HEK293 (cell line): ENCODE data around the gene IGDCC3.

Experiments used
- CTCF ChIA-PET: fragments of 350-600 bp; formaldehyde crosslinking; extraction: SDS; loops from one replicate; lab custom pipeline; 2021; ENCODE audit warnings: antibody characterized with exemption; lab: Yijun Ruan, JAX
- POLR2A ChIA-PET: fragments of 300-600 bp; formaldehyde crosslinking; extraction: SDS; loops from one replicate; lab custom pipeline; 2020; ENCODE audit warnings: antibody characterized with exemption, inconsistent platforms; lab: Yijun Ruan, JAX
- H3K27ac ChIP-seq: fragments of 200-500 bp; sonication (Bioruptor generic); 2 replicates; pipeline ENCODE4 v1.5.1; 2014; ENCODE audit warnings: low read depth, low read length, control low read depth, inconsistent platforms; ENCODE audit errors: extremely low read depth
- H3K36me3 ChIP-seq, 2 experiments: fragments of 200-500 bp in 1 of 2; sonication (Bioruptor generic) in 1 of 2; 1 replicate in 1 of 2; 2 replicates in 1 of 2; pipeline ENCODE4 v1.5.1; 2014 to 2017; ENCODE audit warnings: inconsistent platforms in 2 of 2, low read length in 2 of 2; ENCODE audit not compliant: control insufficient read depth in 2 of 2, insufficient read depth in 1 of 2
- H3K4me1 ChIP-seq: fragments of 200-500 bp; sonication (Bioruptor generic); 2 replicates; pipeline ENCODE4 v1.5.1; 2014; ENCODE audit warnings: mild to moderate bottlenecking, low read length, inconsistent platforms; ENCODE audit not compliant: control insufficient read depth, insufficient read depth
- H3K4me3 ChIP-seq: 2 replicates; pipeline ENCODE4 v1.5.1; 2011; ENCODE audit warnings: low read depth, mild to moderate bottlenecking, control low read depth, low read length, moderate library complexity
- H3K9me3 ChIP-seq: fragments of 200-500 bp; sonication (Bioruptor generic); 2 replicates; pipeline ENCODE4 v1.5.1; 2014; ENCODE audit warnings: low read depth, low read length, inconsistent platforms; ENCODE audit not compliant: control insufficient read depth, insufficient read depth
- GLIS1 ChIP-seq: fragments of 450-650 bp; formaldehyde crosslinking; IDR thresholded peaks from 2 replicates; pipeline ENCODE4 v1.5.1; 2016; ENCODE audit warnings: missing biosample characterization, missing genetic modification characterization
- ZBTB17 ChIP-seq: fragments of 450-650 bp; formaldehyde crosslinking; IDR thresholded peaks from 2 replicates; pipeline ENCODE4 v1.5.1; 2016; ENCODE audit warnings: missing biosample characterization, missing genetic modification characterization
- ZNF121 ChIP-seq: fragments of 450-650 bp; formaldehyde crosslinking; IDR thresholded peaks from 2 replicates; pipeline ENCODE4 v1.5.1; 2016; ENCODE audit warnings: missing biosample characterization, missing genetic modification characterization
- ZNF174 ChIP-seq: fragments of 450-650 bp; formaldehyde crosslinking; IDR thresholded peaks from 2 replicates; pipeline ENCODE4 v1.5.0; 2017; ENCODE audit warnings: missing biosample characterization, mild to moderate bottlenecking, missing genetic modification characterization
- ZNF311 ChIP-seq: fragments of 450-650 bp; formaldehyde crosslinking; IDR thresholded peaks from 2 replicates; pipeline ENCODE4 v1.5.1; 2017; ENCODE audit warnings: missing biosample characterization, missing genetic modification characterization, borderline replicate concordance
- ZNF324 ChIP-seq: fragments of 450-650 bp; formaldehyde crosslinking; IDR thresholded peaks from 2 replicates; pipeline ENCODE4 v1.5.1; 2016; ENCODE audit warnings: missing biosample characterization, missing genetic modification characterization
- ZNF473 ChIP-seq: fragments of 450-650 bp; formaldehyde crosslinking; IDR thresholded peaks from 2 replicates; pipeline ENCODE4 v1.5.1; 2017; ENCODE audit warnings: missing biosample characterization, missing genetic modification characterization
- ZNF501 ChIP-seq: fragments of 450-650 bp; formaldehyde crosslinking; IDR thresholded peaks from 2 replicates; pipeline ENCODE4 v1.5.1; 2016; ENCODE audit warnings: missing biosample characterization, missing genetic modification characterization
- ZNF544 ChIP-seq: fragments of 450-650 bp; formaldehyde crosslinking; IDR thresholded peaks from 2 replicates; pipeline ENCODE4 v1.5.0; 2017; ENCODE audit warnings: missing biosample characterization, missing genetic modification characterization
- ZNF660 ChIP-seq: fragments of 450-650 bp; IDR thresholded peaks from 2 replicates; pipeline ENCODE4 v1.5.1; 2018; ENCODE audit warnings: missing biosample characterization, mild to moderate bottlenecking, missing genetic modification characterization
- ZNF76 ChIP-seq: fragments of 450-650 bp; formaldehyde crosslinking; IDR thresholded peaks from 2 replicates; pipeline ENCODE4; 2016; ENCODE audit warnings: low read depth, missing biosample characterization, missing genetic modification characterization, borderline replicate concordance
- ZNF776 ChIP-seq: fragments of 450-650 bp; formaldehyde crosslinking; IDR thresholded peaks from 2 replicates; pipeline ENCODE4 v1.5.0; 2017; ENCODE audit warnings: missing biosample characterization, missing genetic modification characterization, borderline replicate concordance
- TF ChIP-seq, protein P1 (sequence below): fragments of 450-650 bp; formaldehyde crosslinking; IDR thresholded peaks from 2 replicates; pipeline ENCODE4 v1.5.1; 2016; ENCODE audit warnings: missing biosample characterization, missing genetic modification characterization
- TF ChIP-seq, protein P2 (sequence below): fragments of 450-650 bp; formaldehyde crosslinking; IDR thresholded peaks from 2 replicates; pipeline ENCODE4 v1.5.1; 2017; ENCODE audit warnings: missing biosample characterization, missing genetic modification characterization
- TF ChIP-seq, protein P3 (sequence below): fragments of 450-650 bp; formaldehyde crosslinking; IDR thresholded peaks from 2 replicates; pipeline ENCODE4 v1.5.1; 2016; ENCODE audit warnings: missing biosample characterization, missing genetic modification characterization
- TF ChIP-seq, protein P4 (sequence below): fragments of 450-650 bp; formaldehyde crosslinking; IDR thresholded peaks from 2 replicates; pipeline ENCODE4 v1.5.1; 2016; ENCODE audit warnings: missing biosample characterization, missing genetic modification characterization, borderline replicate concordance

Gene IGDCC3

DNA sequence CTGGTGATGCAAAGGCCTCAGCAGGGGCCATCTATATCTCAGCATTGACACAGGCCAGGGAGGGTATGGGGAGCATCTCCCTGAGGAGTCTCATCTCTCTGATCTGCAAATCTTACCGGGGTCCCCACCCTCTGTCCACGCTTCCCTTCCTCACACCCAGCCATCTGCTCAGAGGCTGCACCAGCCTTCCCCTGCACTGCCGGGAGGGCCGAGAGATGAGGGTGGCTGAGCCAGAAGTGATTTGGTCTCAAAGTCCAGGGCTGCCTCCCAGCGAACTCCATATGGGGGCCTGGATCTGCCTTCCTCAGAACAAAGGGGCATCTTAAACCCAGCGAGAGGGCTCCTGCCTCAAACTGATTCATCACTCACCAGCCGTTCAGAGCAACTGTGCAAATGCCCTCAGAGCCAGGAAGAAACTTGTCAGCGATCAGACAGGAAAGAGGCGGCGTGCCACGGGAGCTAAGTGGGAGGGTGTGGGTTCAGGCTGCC lies 4.6 kb downstream of the IGDCC3 start (continued):
- no peak for TF ChIP-seq ZNF121 (tag by site-specific recombination)
- peak; percentile 59 for TF ChIP-seq GLIS1
- TF ChIP-seq ZNF473 (tag by site-specific recombination) = no peak
- no peak for TF ChIP-seq ZNF776 (tag by site-specific recombination)
- TF ChIP-seq ZBTB17 (tag by site-specific recombination) = no peak
- TF ChIP-seq ZNF544 (tag by site-specific recombination) = no peak
- TF ChIP-seq ZNF174 (tag by site-specific recombination) = no peak
- TF ChIP-seq ZNF660 (tag by site-specific recombination) = no peak
- no peak for TF ChIP-seq ZNF76 (tag by site-specific recombination)
- TF ChIP-seq ZNF501 (tag by site-specific recombination) = no peak
- TF ChIP-seq, protein P1, sequence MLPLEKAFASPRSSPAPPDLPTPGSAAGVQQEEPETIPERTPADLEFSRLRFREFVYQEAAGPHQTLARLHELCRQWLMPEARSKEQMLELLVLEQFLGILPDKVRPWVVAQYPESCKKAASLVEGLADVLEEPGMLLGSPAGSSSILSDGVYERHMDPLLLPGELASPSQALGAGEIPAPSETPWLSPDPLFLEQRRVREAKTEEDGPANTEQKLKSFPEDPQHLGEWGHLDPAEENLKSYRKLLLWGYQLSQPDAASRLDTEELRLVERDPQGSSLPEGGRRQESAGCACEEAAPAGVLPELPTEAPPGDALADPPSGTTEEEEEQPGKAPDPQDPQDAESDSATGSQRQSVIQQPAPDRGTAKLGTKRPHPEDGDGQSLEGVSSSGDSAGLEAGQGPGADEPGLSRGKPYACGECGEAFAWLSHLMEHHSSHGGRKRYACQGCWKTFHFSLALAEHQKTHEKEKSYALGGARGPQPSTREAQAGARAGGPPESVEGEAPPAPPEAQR (tag by site-specific recombination) = no peak
- no peak for TF ChIP-seq ZNF311 (tag by site-specific recombination)

DNA sequence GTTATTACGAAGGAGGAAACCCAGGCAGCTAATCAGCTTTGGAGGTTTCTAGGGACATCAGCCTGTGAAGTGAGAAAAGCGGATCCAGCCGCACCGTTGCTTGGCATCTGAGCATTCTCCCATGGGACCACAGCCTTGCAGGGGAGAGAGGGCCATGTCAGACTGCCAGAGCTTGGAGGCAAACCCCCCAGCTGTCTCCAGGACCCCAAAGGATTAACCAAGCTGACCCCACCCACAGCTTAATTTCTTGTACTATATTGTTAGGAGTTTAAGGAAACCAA lies 5.1 kb downstream of the IGDCC3 start:
- H3K9me3 ChIP-seq = no peaks in the 10 kb centered on the region
- no peaks in the 10 kb centered on the region; the same call in 1 of the 2 replicates for H3K4me1 ChIP-seq
- POLR2A ChIA-PET = interaction anchor here (1.1 kb wide), 2 partner anchors 52 to 68 kb away, joined by 3 to 4 read pairs; partner anchors contain the start of gene RNU5B-1
- no peaks in the 10 kb centered on the region; a peak in 1 of 3 replicates for H3K36me3 ChIP-seq
- CTCF ChIA-PET = interaction anchor here (2.1 kb wide), 1 partner anchor 12 kb away, joined by 10 read pairs; no protein-coding TSS in a partner anchor
- no peak overlapping the region for H3K4me3 ChIP-seq
- TF ChIP-seq, protein P2, sequence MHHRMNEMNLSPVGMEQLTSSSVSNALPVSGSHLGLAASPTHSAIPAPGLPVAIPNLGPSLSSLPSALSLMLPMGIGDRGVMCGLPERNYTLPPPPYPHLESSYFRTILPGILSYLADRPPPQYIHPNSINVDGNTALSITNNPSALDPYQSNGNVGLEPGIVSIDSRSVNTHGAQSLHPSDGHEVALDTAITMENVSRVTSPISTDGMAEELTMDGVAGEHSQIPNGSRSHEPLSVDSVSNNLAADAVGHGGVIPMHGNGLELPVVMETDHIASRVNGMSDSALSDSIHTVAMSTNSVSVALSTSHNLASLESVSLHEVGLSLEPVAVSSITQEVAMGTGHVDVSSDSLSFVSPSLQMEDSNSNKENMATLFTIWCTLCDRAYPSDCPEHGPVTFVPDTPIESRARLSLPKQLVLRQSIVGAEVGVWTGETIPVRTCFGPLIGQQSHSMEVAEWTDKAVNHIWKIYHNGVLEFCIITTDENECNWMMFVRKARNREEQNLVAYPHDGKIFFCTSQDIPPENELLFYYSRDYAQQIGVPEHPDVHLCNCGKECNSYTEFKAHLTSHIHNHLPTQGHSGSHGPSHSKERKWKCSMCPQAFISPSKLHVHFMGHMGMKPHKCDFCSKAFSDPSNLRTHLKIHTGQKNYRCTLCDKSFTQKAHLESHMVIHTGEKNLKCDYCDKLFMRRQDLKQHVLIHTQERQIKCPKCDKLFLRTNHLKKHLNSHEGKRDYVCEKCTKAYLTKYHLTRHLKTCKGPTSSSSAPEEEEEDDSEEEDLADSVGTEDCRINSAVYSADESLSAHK (tag by site-specific recombination) = peak; percentile 87
- no peak for TF ChIP-seq ZNF324 (tag by site-specific recombination)
- TF ChIP-seq GLIS1 = peak; percentile 86
- TF ChIP-seq, protein P3, sequence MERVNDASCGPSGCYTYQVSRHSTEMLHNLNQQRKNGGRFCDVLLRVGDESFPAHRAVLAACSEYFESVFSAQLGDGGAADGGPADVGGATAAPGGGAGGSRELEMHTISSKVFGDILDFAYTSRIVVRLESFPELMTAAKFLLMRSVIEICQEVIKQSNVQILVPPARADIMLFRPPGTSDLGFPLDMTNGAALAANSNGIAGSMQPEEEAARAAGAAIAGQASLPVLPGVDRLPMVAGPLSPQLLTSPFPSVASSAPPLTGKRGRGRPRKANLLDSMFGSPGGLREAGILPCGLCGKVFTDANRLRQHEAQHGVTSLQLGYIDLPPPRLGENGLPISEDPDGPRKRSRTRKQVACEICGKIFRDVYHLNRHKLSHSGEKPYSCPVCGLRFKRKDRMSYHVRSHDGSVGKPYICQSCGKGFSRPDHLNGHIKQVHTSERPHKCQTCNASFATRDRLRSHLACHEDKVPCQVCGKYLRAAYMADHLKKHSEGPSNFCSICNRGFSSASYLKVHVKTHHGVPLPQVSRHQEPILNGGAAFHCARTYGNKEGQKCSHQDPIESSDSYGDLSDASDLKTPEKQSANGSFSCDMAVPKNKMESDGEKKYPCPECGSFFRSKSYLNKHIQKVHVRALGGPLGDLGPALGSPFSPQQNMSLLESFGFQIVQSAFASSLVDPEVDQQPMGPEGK (tag by site-specific recombination) = no peak
- TF ChIP-seq, protein P4, sequence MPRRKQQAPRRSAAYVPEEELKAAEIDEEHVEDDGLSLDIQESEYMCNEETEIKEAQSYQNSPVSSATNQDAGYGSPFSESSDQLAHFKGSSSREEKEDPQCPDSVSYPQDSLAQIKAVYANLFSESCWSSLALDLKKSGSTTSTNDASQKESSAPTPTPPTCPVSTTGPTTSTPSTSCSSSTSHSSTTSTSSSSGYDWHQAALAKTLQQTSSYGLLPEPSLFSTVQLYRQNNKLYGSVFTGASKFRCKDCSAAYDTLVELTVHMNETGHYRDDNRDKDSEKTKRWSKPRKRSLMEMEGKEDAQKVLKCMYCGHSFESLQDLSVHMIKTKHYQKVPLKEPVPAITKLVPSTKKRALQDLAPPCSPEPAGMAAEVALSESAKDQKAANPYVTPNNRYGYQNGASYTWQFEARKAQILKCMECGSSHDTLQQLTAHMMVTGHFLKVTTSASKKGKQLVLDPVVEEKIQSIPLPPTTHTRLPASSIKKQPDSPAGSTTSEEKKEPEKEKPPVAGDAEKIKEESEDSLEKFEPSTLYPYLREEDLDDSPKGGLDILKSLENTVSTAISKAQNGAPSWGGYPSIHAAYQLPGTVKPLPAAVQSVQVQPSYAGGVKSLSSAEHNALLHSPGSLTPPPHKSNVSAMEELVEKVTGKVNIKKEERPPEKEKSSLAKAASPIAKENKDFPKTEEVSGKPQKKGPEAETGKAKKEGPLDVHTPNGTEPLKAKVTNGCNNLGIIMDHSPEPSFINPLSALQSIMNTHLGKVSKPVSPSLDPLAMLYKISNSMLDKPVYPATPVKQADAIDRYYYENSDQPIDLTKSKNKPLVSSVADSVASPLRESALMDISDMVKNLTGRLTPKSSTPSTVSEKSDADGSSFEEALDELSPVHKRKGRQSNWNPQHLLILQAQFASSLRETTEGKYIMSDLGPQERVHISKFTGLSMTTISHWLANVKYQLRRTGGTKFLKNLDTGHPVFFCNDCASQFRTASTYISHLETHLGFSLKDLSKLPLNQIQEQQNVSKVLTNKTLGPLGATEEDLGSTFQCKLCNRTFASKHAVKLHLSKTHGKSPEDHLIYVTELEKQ (tag by site-specific recombination) = no peak
- no peak overlapping the region for H3K27ac ChIP-seq
